ENCODE measurements around the gene SPEN. TPM values are rescaled to one million over a fixed set of nuclear protein-coding genes. Genes with fewer than 3 reads are reported as not detected.

Gene SPEN
- total and polyA plus RNA-seq, 9 of the 15 experiments (the other 6 are each of a cell fraction or from before 2014, with no cell fraction given): 5.7 to 87.5 (median 27.2) TPM

DNA sequence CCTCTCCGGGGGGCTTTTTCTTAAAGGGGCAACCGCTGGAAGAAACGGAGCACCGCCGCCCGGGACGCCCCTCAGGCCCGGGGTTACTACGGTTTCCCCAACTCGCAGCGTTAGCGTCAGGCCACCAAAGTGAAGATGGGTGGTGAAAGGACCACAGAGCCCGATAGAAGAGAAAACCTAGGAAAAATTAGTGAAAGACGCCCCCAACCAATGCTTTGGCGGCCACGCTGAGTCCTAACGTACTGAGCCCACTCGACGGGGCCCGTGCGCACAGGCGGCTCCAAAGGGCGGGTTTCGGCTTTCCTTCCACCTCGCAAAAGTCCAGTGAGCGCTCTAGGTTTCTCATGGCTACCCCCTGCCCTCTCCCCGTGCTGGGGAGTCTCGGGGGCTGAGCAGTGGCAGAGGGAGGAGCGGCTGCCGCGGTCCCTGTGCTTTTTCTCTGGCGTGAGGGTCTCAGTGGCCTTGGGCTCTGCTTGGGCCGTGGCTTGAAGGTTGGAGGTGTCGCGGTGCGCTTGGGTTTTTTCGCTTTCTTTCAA, 12.2 kb upstream of the SPEN start (continued):
- TF ChIP-seq, protein P1, sequence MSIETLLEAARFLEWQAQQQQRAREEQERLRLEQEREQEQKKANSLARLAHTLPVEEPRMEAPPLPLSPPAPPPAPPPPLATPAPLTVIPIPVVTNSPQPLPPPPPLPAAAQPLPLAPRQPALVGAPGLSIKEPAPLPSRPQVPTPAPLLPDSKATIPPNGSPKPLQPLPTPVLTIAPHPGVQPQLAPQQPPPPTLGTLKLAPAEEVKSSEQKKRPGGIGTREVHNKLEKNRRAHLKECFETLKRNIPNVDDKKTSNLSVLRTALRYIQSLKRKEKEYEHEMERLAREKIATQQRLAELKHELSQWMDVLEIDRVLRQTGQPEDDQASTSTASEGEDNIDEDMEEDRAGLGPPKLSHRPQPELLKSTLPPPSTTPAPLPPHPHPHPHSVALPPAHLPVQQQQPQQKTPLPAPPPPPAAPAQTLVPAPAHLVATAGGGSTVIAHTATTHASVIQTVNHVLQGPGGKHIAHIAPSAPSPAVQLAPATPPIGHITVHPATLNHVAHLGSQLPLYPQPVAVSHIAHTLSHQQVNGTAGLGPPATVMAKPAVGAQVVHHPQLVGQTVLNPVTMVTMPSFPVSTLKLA (conservative IDR thresholded peaks at IDR 0.05): no peak
- TF ChIP-seq, protein P2, sequence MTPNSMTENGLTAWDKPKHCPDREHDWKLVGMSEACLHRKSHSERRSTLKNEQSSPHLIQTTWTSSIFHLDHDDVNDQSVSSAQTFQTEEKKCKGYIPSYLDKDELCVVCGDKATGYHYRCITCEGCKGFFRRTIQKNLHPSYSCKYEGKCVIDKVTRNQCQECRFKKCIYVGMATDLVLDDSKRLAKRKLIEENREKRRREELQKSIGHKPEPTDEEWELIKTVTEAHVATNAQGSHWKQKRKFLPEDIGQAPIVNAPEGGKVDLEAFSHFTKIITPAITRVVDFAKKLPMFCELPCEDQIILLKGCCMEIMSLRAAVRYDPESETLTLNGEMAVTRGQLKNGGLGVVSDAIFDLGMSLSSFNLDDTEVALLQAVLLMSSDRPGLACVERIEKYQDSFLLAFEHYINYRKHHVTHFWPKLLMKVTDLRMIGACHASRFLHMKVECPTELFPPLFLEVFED (CRISPR knock-in tag; conservative IDR thresholded peaks at IDR 0.05): peak; percentile 86
- no peak for TF ChIP-seq FOXM1 (IDR thresholded peaks at IDR 0.05; ENCODE audit: low read depth)
- peak; percentile 25; the same call in 1 of the 2 replicates for TF ChIP-seq FOXM1 (CRISPR knock-in tag; IDR thresholded peaks at IDR 0.05; ENCODE audit: low read depth)
- TF ChIP-seq ZNF780A (CRISPR knock-in tag; IDR thresholded peaks at IDR 0.05): no peak
- no peak for TF ChIP-seq SETDB1 (IDR thresholded peaks at IDR 0.05; ENCODE audit: low read length)
- TF ChIP-seq KLF1 (tag; IDR thresholded peaks at IDR 0.05): no peak; the same call in 1 of the 2 replicates
- peak; percentile 74; the same call in 1 of the 2 replicates for TF ChIP-seq NR4A1 (CRISPR knock-in tag; IDR thresholded peaks at IDR 0.05)
- no peak for TF ChIP-seq NR4A1 (tag; IDR thresholded peaks at IDR 0.05)
- TF ChIP-seq, protein P3, sequence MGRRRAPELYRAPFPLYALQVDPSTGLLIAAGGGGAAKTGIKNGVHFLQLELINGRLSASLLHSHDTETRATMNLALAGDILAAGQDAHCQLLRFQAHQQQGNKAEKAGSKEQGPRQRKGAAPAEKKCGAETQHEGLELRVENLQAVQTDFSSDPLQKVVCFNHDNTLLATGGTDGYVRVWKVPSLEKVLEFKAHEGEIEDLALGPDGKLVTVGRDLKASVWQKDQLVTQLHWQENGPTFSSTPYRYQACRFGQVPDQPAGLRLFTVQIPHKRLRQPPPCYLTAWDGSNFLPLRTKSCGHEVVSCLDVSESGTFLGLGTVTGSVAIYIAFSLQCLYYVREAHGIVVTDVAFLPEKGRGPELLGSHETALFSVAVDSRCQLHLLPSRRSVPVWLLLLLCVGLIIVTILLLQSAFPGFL (CRISPR knock-in tag; IDR thresholded peaks at IDR 0.05): no peak
- TF ChIP-seq CEBPG (CRISPR knock-in tag; IDR thresholded peaks at IDR 0.05): 0 out of 2 replicates have a peak, but pooled peaks have one; percentile 23
- no peak for TF ChIP-seq CEBPG (tag; conservative IDR thresholded peaks at IDR 0.05 in 1 of 2, IDR thresholded peaks at IDR 0.05 in 1 of 2)
- TF ChIP-seq, protein P4, sequence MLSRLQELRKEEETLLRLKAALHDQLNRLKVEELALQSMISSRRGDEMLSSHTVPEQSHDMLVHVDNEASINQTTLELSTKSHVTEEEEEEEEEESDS (CRISPR knock-in tag; IDR thresholded peaks at IDR 0.05): no peak
- no peak for TF ChIP-seq GABPB2 (CRISPR knock-in tag; conservative IDR thresholded peaks at IDR 0.05)
- TF ChIP-seq, protein P5, sequence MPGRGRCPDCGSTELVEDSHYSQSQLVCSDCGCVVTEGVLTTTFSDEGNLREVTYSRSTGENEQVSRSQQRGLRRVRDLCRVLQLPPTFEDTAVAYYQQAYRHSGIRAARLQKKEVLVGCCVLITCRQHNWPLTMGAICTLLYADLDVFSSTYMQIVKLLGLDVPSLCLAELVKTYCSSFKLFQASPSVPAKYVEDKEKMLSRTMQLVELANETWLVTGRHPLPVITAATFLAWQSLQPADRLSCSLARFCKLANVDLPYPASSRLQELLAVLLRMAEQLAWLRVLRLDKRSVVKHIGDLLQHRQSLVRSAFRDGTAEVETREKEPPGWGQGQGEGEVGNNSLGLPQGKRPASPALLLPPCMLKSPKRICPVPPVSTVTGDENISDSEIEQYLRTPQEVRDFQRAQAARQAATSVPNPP (IDR thresholded peaks at IDR 0.05; ENCODE audit: borderline replicate concordance, insufficient read depth, insufficient read length): no peak
- 0 out of 2 replicates have a peak, but pooled peaks have one; percentile 8 for TF ChIP-seq MXI1 (IDR thresholded peaks at IDR 0.05; ENCODE audit: low read depth, low read length)
- peak; percentile 95; the same call in 1 of the 2 replicates for TF ChIP-seq PHB (CRISPR knock-in tag; IDR thresholded peaks at IDR 0.05)
- TF ChIP-seq NELFE (IDR thresholded peaks at IDR 0.05; ENCODE audit: insufficient read depth, insufficient read length): no peak
- TF ChIP-seq RBFOX2 (IDR thresholded peaks at IDR 0.05; ENCODE audit: low read depth, low read length): peak; percentile 78
- 0 out of 2 replicates have a peak, but pooled peaks have one; percentile 61 for TF ChIP-seq RBM14 (IDR thresholded peaks at IDR 0.05; ENCODE audit: borderline replicate concordance, insufficient read depth, low read depth, low read length)
- TF ChIP-seq, protein P6, sequence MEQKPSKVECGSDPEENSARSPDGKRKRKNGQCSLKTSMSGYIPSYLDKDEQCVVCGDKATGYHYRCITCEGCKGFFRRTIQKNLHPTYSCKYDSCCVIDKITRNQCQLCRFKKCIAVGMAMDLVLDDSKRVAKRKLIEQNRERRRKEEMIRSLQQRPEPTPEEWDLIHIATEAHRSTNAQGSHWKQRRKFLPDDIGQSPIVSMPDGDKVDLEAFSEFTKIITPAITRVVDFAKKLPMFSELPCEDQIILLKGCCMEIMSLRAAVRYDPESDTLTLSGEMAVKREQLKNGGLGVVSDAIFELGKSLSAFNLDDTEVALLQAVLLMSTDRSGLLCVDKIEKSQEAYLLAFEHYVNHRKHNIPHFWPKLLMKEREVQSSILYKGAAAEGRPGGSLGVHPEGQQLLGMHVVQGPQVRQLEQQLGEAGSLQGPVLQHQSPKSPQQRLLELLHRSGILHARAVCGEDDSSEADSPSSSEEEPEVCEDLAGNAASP (IDR thresholded peaks at IDR 0.05): no peak
- peak in 1 of 2 experiments; percentile 14; a peak in 1 of 4 replicates for TF ChIP-seq KDM4B (IDR thresholded peaks at IDR 0.05; ENCODE audit: borderline replicate concordance in 2 of 2, low read depth in 1 of 2)

All from K562 (cell line).